ENCODE data around the gene GALNT3. TPM values are rescaled to one million over a fixed set of nuclear protein-coding genes. Genes with fewer than 3 reads are reported as not detected.

Gene GALNT3
- total and polyA plus RNA-seq, 2 donors (not counting 1 experiment from before 2014, with no cell fraction given): 0.32 to 0.66 TPM

DNA sequence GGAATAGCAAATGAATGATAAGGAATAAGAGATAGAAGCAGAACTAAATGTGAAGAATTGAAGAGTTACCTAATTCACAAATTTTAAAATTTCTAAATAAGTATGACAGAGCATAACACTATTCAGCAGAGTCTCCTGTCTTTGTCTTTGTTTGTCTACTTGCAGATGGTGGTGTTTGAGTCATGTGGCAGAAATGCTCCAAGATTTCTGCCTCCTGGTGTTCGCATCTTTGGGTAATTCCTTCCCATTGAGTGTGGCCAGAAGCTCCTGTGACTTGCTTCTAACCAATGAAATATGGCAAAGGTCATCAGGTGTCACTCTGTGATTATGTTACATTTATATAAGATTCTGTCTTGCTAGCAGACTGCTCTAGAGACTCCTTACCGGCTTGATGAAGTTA is 45.6 kb upstream of the GALNT3 start:
- H3K79me2 ChIP-seq (ENCODE audit: control insufficient read depth, insufficient read depth, low read length): no peaks in the 10 kb centered on the region
- no peaks in the 10 kb centered on the region for H3K36me3 ChIP-seq (ENCODE audit: control insufficient read depth, insufficient read depth, low read length)

DNA sequence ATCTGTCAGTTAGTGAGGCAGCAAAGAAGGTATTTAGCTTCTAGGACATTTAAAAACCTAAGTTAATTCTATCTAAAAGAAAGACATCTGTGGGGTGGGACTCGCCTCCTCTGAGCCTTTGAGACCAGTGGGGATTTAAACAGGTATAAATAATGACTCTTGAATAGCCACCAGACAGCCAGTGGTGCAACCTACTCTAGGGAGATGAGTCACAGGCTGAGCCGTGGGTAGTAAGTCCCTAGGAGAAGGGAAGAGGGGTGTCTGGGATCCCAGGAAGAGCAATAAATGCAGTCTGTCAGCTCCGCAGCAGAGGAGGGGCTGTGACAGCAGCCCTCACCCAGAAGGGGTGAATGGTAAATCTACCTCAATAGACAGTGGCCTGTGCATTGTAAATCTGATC is 43.1 kb upstream of the GALNT3 start:
- peak in 1 of 2 donors; percentile 85 for DNase-seq (ENCODE audit: low read depth in 2 of 2)
- Histone ChIP-seq H2AFZ (ENCODE audit: low read length) (no peak overlapping the region), H3K36me3 (ENCODE audit: control insufficient read depth, insufficient read depth, low read length) (no peaks in the 10 kb centered on the region), H3K4me2 (ENCODE audit: extremely low read depth, insufficient read depth, low read length) (no peak overlapping the region), H3K9ac (ENCODE audit: insufficient read depth, low read length) (no peak overlapping the region), H3K9me3 (ENCODE audit: control insufficient read depth, insufficient read depth, low read depth, low read length) (no peaks in the 10 kb centered on the region), H4K20me1 (ENCODE audit: control insufficient read depth, extremely low read depth, insufficient read depth, low read length) (no peaks in the 10 kb centered on the region), H3K27ac (ENCODE audit: insufficient read depth, low read length) (no peak overlapping the region), H3K4me3 (replicated peaks in 1 of 4; ENCODE audit: control extremely low read depth in 1 of 4, insufficient read depth in 1 of 4, low read depth in 3 of 4, low read length in 4 of 4) (no peak overlapping the region), H3K27me3 (ENCODE audit: control insufficient read depth, insufficient read depth, low read length) (no peaks in the 10 kb centered on the region), H3K79me2 (ENCODE audit: control insufficient read depth, insufficient read depth, low read length) (no peaks in the 10 kb centered on the region), H3K4me1 (ENCODE audit: control insufficient read depth, extremely low read depth, insufficient read depth, low read length) (no peaks in the 10 kb centered on the region)
- TF ChIP-seq EZH2 (IDR thresholded peaks at IDR 0.05; ENCODE audit: low read length, missing control alignments) (no peak), CTCF (conservative IDR thresholded peaks at IDR 0.05 in 1 of 2, IDR thresholded peaks at IDR 0.05 in 1 of 2; ENCODE audit: low read depth in 1 of 2, low read length in 2 of 2) (no peak)

More for the DNA sequence above, 45.6 kb upstream of the GALNT3 start:
- Histone ChIP-seq H3K27me3 (ENCODE audit: control insufficient read depth, insufficient read depth, low read length) (no peaks in the 10 kb centered on the region), H4K20me1 (ENCODE audit: control insufficient read depth, extremely low read depth, insufficient read depth, low read length) (no peaks in the 10 kb centered on the region), H3K9ac (ENCODE audit: insufficient read depth, low read length) (no peak overlapping the region), H3K4me3 (replicated peaks in 1 of 4; ENCODE audit: control extremely low read depth in 1 of 4, insufficient read depth in 1 of 4, low read depth in 3 of 4, low read length in 4 of 4) (no peak overlapping the region), H3K4me2 (ENCODE audit: extremely low read depth, insufficient read depth, low read length) (no peak overlapping the region), H3K27ac (ENCODE audit: insufficient read depth, low read length) (no peak overlapping the region), H2AFZ (ENCODE audit: low read length) (no peak overlapping the region), H3K4me1 (ENCODE audit: control insufficient read depth, extremely low read depth, insufficient read depth, low read length) (no peaks in the 10 kb centered on the region), H3K9me3 (ENCODE audit: control insufficient read depth, insufficient read depth, low read depth, low read length) (no peaks in the 10 kb centered on the region)
- TF ChIP-seq CTCF (conservative IDR thresholded peaks at IDR 0.05 in 1 of 2, IDR thresholded peaks at IDR 0.05 in 1 of 2; ENCODE audit: low read depth in 1 of 2, low read length in 2 of 2) (no peak), EZH2 (IDR thresholded peaks at IDR 0.05; ENCODE audit: low read length, missing control alignments) (no peak)
- peak in 1 of 2 donors; percentile 54 for DNase-seq (ENCODE audit: low read depth in 2 of 2)

DNA sequence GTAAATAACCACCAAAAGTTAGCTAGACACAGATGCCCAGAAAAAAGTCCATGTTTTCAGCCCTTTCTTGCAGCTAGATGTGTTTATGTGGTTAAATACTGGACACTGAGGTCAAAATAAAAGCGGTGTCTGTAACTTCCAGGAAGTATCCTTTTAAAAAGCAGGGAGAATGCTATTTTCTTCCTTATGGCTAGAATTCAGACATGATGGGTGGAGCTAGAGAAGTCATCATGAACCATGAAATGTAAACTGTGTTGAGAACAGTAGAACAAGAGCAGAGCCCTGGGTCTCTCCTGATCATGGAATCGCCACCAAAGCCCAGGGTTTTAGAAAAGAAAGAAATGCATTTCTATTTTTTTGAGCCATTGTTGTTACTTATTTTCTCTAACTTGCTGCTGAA is 41.3 kb upstream of the GALNT3 start:
- H3K27ac ChIP-seq (ENCODE audit: insufficient read depth, low read length): no peak overlapping the region
- DNase-seq (ENCODE audit: low read depth in 2 of 2): no peak
- no peaks in the 10 kb centered on the region for H3K4me1 ChIP-seq (ENCODE audit: control insufficient read depth, extremely low read depth, insufficient read depth, low read length)
- H3K27me3 ChIP-seq (ENCODE audit: control insufficient read depth, insufficient read depth, low read length): no peaks in the 10 kb centered on the region
- H3K4me3 ChIP-seq (replicated peaks in 1 of 4; ENCODE audit: control extremely low read depth in 1 of 4, insufficient read depth in 1 of 4, low read depth in 3 of 4, low read length in 4 of 4): no peak overlapping the region
- H3K9me3 ChIP-seq (ENCODE audit: control insufficient read depth, insufficient read depth, low read depth, low read length): no peaks in the 10 kb centered on the region
- H3K4me2 ChIP-seq (ENCODE audit: extremely low read depth, insufficient read depth, low read length): no peak overlapping the region
- no peak overlapping the region for H2AFZ ChIP-seq (ENCODE audit: low read length)
- H3K36me3 ChIP-seq (ENCODE audit: control insufficient read depth, insufficient read depth, low read length): no peaks in the 10 kb centered on the region
- H3K9ac ChIP-seq (ENCODE audit: insufficient read depth, low read length): no peak overlapping the region
- no peak for TF ChIP-seq EZH2 (IDR thresholded peaks at IDR 0.05; ENCODE audit: low read length, missing control alignments)
- no peak for TF ChIP-seq CTCF (conservative IDR thresholded peaks at IDR 0.05 in 1 of 2, IDR thresholded peaks at IDR 0.05 in 1 of 2; ENCODE audit: low read depth in 1 of 2, low read length in 2 of 2)
- H3K79me2 ChIP-seq (ENCODE audit: control insufficient read depth, insufficient read depth, low read length): no peaks in the 10 kb centered on the region
- no peaks in the 10 kb centered on the region for H4K20me1 ChIP-seq (ENCODE audit: control insufficient read depth, extremely low read depth, insufficient read depth, low read length)
